ENCODE measurements around the gene ZBTB32. TPM values are rescaled to one million over a fixed set of nuclear protein-coding genes. Genes with fewer than 3 reads are reported as not detected.

Gene ZBTB32
- total RNA-seq, 1 donor from 2014 or later: not detected

- H3K4me3 Mint-ChIP-seq: no peak overlapping the region
- no peak for TF ChIP-seq CTCF (conservative IDR thresholded peaks at IDR 0.05)
- H3K4me1 Mint-ChIP-seq (ENCODE audit: unreplicated experiment): peaks cover 5% of the 10 kb centered on the region
- no peaks in the 10 kb centered on the region for H3K9me3 Mint-ChIP-seq
- peaks cover 14% of the 10 kb centered on the region for H3K36me3 Mint-ChIP-seq
- peak overlapping the region; percentile 85 for H3K27ac Mint-ChIP-seq
- no peaks in the 10 kb centered on the region for H3K27me3 Mint-ChIP-seq
- no peak for DNase-seq (ENCODE audit: extremely low spot score, unreplicated experiment)
These were observed 27.5 kb downstream of the ZBTB32 start for GRCh38 chr19:35731779-35732405.

- H3K9me3 Mint-ChIP-seq: no peaks in the 10 kb centered on the region
- no peaks in the 10 kb centered on the region for H3K27me3 Mint-ChIP-seq
- H3K4me3 Mint-ChIP-seq: no peak overlapping the region
- no peak for TF ChIP-seq CTCF (conservative IDR thresholded peaks at IDR 0.05)
- peaks cover 14% of the 10 kb centered on the region for H3K36me3 Mint-ChIP-seq
- DNase-seq (ENCODE audit: extremely low spot score, unreplicated experiment): no peak
- no peak overlapping the region for H3K27ac Mint-ChIP-seq
- H3K4me1 Mint-ChIP-seq (ENCODE audit: unreplicated experiment): peaks cover 5% of the 10 kb centered on the region
These were observed 28.3 kb downstream of the ZBTB32 start for GRCh38 chr19:35732540-35733179.

- H3K36me3 Mint-ChIP-seq: peaks cover 14% of the 10 kb centered on the region
- no peaks in the 10 kb centered on the region for H3K27me3 Mint-ChIP-seq
- no peak for DNase-seq (ENCODE audit: extremely low spot score, unreplicated experiment)
- no peak overlapping the region for H3K4me3 Mint-ChIP-seq
- H3K27ac Mint-ChIP-seq: no peak overlapping the region
- no peaks in the 10 kb centered on the region for H3K9me3 Mint-ChIP-seq
- TF ChIP-seq CTCF (conservative IDR thresholded peaks at IDR 0.05): no peak
- peaks cover 5% of the 10 kb centered on the region for H3K4me1 Mint-ChIP-seq (ENCODE audit: unreplicated experiment)
These were observed 29.1 kb downstream of the ZBTB32 start for GRCh38 chr19:35733180-35734125.

- H3K27me3 Mint-ChIP-seq: no peaks in the 10 kb centered on the region
- H3K4me1 Mint-ChIP-seq (ENCODE audit: unreplicated experiment): peaks cover 5% of the 10 kb centered on the region
- no peak overlapping the region for H3K4me3 Mint-ChIP-seq
- peaks cover 17% of the 10 kb centered on the region for H3K36me3 Mint-ChIP-seq
- H3K9me3 Mint-ChIP-seq: no peaks in the 10 kb centered on the region
- peak overlapping the region; percentile 48 for H3K27ac Mint-ChIP-seq
- no peak for DNase-seq (ENCODE audit: extremely low spot score, unreplicated experiment)
- TF ChIP-seq CTCF (conservative IDR thresholded peaks at IDR 0.05): no peak
These were observed 29.9 kb downstream of the ZBTB32 start for GRCh38 chr19:35734273-35734672.

GRCh38 chr19:35734889-35735288 is 30.5 kb downstream of the ZBTB32 start:
- H3K27ac Mint-ChIP-seq: peak overlapping the region; percentile 48
- no peak for TF ChIP-seq CTCF (conservative IDR thresholded peaks at IDR 0.05)
- DNase-seq (ENCODE audit: extremely low spot score, unreplicated experiment): no peak
- H3K27me3 Mint-ChIP-seq: no peaks in the 10 kb centered on the region
- H3K9me3 Mint-ChIP-seq: no peaks in the 10 kb centered on the region
- no peak overlapping the region for H3K4me3 Mint-ChIP-seq
- H3K4me1 Mint-ChIP-seq (ENCODE audit: unreplicated experiment): peaks cover 5% of the 10 kb centered on the region
- peaks cover 17% of the 10 kb centered on the region for H3K36me3 Mint-ChIP-seq
